22Rv1 (cell line): ENCODE results near the gene BLOC1S5.
A peak's percentile ranks its signal among the peaks of the same experiment; 100 is the strongest.
"Not testable (repeated sequence)": the region's sequence is repeated elsewhere in the genome, so short reads cannot be mapped to it uniquely, and the experiment has no call there.

Experiments
- H3K27ac ChIP-seq: fragments of 450-650 bp; 2 replicates; pipeline ENCODE4 v1.5.1; 2017
- CTCF ChIP-seq: fragments of 450-650 bp; IDR thresholded peaks from 2 replicates; pipeline ENCODE4 v1.5.1; 2017; ENCODE audit warnings: mild to moderate bottlenecking
- ZFX ChIP-seq: fragments of 450-650 bp; IDR thresholded peaks from 2 replicates; pipeline ENCODE4 v1.6.1; 2017; ENCODE audit warnings: antibody characterized with exemption, borderline replicate concordance

BLOC1S5 gene

GRCh38 chr6:7993952-7994351, 70.2 kb downstream of the BLOC1S5 start:
- no peak overlapping the region for H3K27ac ChIP-seq
- TF ChIP-seq CTCF (peak; percentile 29), ZFX (no peak)

- H3K27ac ChIP-seq, result no peak overlapping the region
- no peak for TF ChIP-seq CTCF
- no peak for TF ChIP-seq ZFX
These were observed 70.8 kb downstream of the BLOC1S5 start for GRCh38 chr6:7993399-7993798.

GRCh38 chr6:7992002-7992815, 72.0 kb downstream of the BLOC1S5 start:
- TF ChIP-seq ZFX (no peak), CTCF (peak; percentile 42)
- no peak overlapping the region for H3K27ac ChIP-seq

- no peak overlapping the region for H3K27ac ChIP-seq
- no peak for TF ChIP-seq ZFX
- no peak for TF ChIP-seq CTCF
These were observed 72.7 kb downstream of the BLOC1S5 start for GRCh38 chr6:7991536-7991935.

- TF ChIP-seq ZFX (no peak), CTCF (no peak)
- H3K27ac ChIP-seq, result no peak overlapping the region
These were observed 78.0 kb downstream of the BLOC1S5 start for GRCh38 chr6:7986219-7986618.

- not testable (repeated sequence) for H3K27ac ChIP-seq
These were observed 80.2 kb downstream of the BLOC1S5 start for GRCh38 chr6:7983967-7984366.

- H3K27ac ChIP-seq, result no peak overlapping the region
- TF ChIP-seq CTCF (no peak), ZFX (no peak)
These were observed 84.4 kb downstream of the BLOC1S5 start for GRCh38 chr6:7979831-7980230.

- H3K27ac ChIP-seq, result no peak overlapping the region
- TF ChIP-seq ZFX (no peak), CTCF (no peak)
These were observed 85.5 kb downstream of the BLOC1S5 start for GRCh38 chr6:7978736-7979135.
